Measurements from ENCODE around the gene WDR6.
A peak's percentile ranks its signal among the peaks of the same experiment; 100 is the strongest.

WDR6 gene

GRCh38 chr3:48963591-48963990 lies 43.6 kb upstream of the WDR6 start:
- Histone ChIP-seq H3K27me3 (ENCODE audit: insufficient read depth, low read depth) (no peaks in the 10 kb centered on the region), H3K36me3 (ENCODE audit: insufficient read depth) (no peaks in the 10 kb centered on the region), H3K79me2 (ENCODE audit: insufficient read depth, low read depth) (peaks cover 2% of the 10 kb centered on the region; the same call in 1 of the 2 replicates), H3K9ac (no peak overlapping the region), H4K20me1 (ENCODE audit: insufficient read depth) (no peaks in the 10 kb centered on the region), H3K27ac (no peak overlapping the region), H2AFZ (ENCODE audit: low read depth) (no peak overlapping the region), H3K4me1 (ENCODE audit: low read depth, poor library complexity, severe bottlenecking) (peaks cover 45% of the 10 kb centered on the region), H3K4me3 (IDR thresholded peaks at IDR 0.05; ENCODE audit: insufficient read depth, low read depth, low read length) (no peak overlapping the region), H3K4me2 (no peak overlapping the region)
- TF ChIP-seq CTCF (conservative IDR thresholded peaks at IDR 0.05; ENCODE audit: low read depth, low read length), result no peak

- peak overlapping the region; percentile 92 for H3K4me2 ChIP-seq
- H4K20me1 ChIP-seq (ENCODE audit: insufficient read depth), result no peaks in the 10 kb centered on the region
- H3K79me2 ChIP-seq (ENCODE audit: insufficient read depth, low read depth), result peaks cover 6% of the 10 kb centered on the region; the same call in 1 of the 2 replicates
- H3K4me3 ChIP-seq (IDR thresholded peaks at IDR 0.05; ENCODE audit: insufficient read depth, low read depth, low read length), result no peak overlapping the region
- no peak overlapping the region for H2AFZ ChIP-seq (ENCODE audit: low read depth)
- peak overlapping the region; percentile 29; the same call in 1 of the 2 replicates for H3K9ac ChIP-seq
- H3K27me3 ChIP-seq (ENCODE audit: insufficient read depth, low read depth), result no peaks in the 10 kb centered on the region
- H3K36me3 ChIP-seq (ENCODE audit: insufficient read depth), result no peaks in the 10 kb centered on the region
- no peak for TF ChIP-seq CTCF (conservative IDR thresholded peaks at IDR 0.05; ENCODE audit: low read depth, low read length)
- peak overlapping the region; percentile 83 for H3K27ac ChIP-seq
- peaks cover 56% of the 10 kb centered on the region for H3K4me1 ChIP-seq (ENCODE audit: low read depth, poor library complexity, severe bottlenecking)
These were observed 40.8 kb upstream of the WDR6 start for GRCh38 chr3:48966367-48966766.

- peaks cover 6% of the 10 kb centered on the region; the same call in 1 of the 2 replicates for H3K79me2 ChIP-seq (ENCODE audit: insufficient read depth, low read depth)
- TF ChIP-seq CTCF (conservative IDR thresholded peaks at IDR 0.05; ENCODE audit: low read depth, low read length), result no peak
- H3K4me2 ChIP-seq, result peak overlapping the region; percentile 92
- no peak overlapping the region for H2AFZ ChIP-seq (ENCODE audit: low read depth)
- peak overlapping the region; percentile 83 for H3K27ac ChIP-seq
- H3K4me3 ChIP-seq (IDR thresholded peaks at IDR 0.05; ENCODE audit: insufficient read depth, low read depth, low read length), result no peak overlapping the region
- no peaks in the 10 kb centered on the region for H4K20me1 ChIP-seq (ENCODE audit: insufficient read depth)
- no peaks in the 10 kb centered on the region for H3K36me3 ChIP-seq (ENCODE audit: insufficient read depth)
- peak overlapping the region; percentile 29; the same call in 1 of the 2 replicates for H3K9ac ChIP-seq
- H3K4me1 ChIP-seq (ENCODE audit: low read depth, poor library complexity, severe bottlenecking), result peaks cover 56% of the 10 kb centered on the region
- H3K27me3 ChIP-seq (ENCODE audit: insufficient read depth, low read depth), result no peaks in the 10 kb centered on the region
These were observed 40.3 kb upstream of the WDR6 start for GRCh38 chr3:48966876-48967361.

GRCh38 chr3:48970586-48970985 lies 36.6 kb upstream of the WDR6 start:
- Histone ChIP-seq H3K27me3 (ENCODE audit: insufficient read depth, low read depth) (no peaks in the 10 kb centered on the region), H3K27ac (no peak overlapping the region), H3K79me2 (ENCODE audit: insufficient read depth, low read depth) (peaks cover 6% of the 10 kb centered on the region; the same call in 1 of the 2 replicates), H3K9ac (no peak overlapping the region), H2AFZ (ENCODE audit: low read depth) (no peak overlapping the region), H3K36me3 (ENCODE audit: insufficient read depth) (no peaks in the 10 kb centered on the region), H3K4me2 (no peak overlapping the region), H4K20me1 (ENCODE audit: insufficient read depth) (no peaks in the 10 kb centered on the region), H3K4me1 (ENCODE audit: low read depth, poor library complexity, severe bottlenecking) (peaks cover 50% of the 10 kb centered on the region), H3K4me3 (IDR thresholded peaks at IDR 0.05; ENCODE audit: insufficient read depth, low read depth, low read length) (no peak overlapping the region)
- no peak for TF ChIP-seq CTCF (conservative IDR thresholded peaks at IDR 0.05; ENCODE audit: low read depth, low read length)
